Endometrium (tissue), 2 donors: ENCODE data around the gene HS3ST3A1.
"Not testable (repeated sequence)": the region's sequence is repeated elsewhere in the genome, so short reads cannot be mapped to it uniquely, and the experiment has no call there.

ENCODE experiments used
- FAIRE-seq: peaks from 2 replicates; lab custom pipeline; 2012; peaks lifted over from hg19 to GRCh38; lab: Jason Lieb, UNC
- donor health status: control.
- donor health status: control.

The HS3ST3A1 gene

GRCh38 chr17:13538841-13539411, 62.8 kb downstream of the HS3ST3A1 start:
- no peak for FAIRE-seq

DNA sequence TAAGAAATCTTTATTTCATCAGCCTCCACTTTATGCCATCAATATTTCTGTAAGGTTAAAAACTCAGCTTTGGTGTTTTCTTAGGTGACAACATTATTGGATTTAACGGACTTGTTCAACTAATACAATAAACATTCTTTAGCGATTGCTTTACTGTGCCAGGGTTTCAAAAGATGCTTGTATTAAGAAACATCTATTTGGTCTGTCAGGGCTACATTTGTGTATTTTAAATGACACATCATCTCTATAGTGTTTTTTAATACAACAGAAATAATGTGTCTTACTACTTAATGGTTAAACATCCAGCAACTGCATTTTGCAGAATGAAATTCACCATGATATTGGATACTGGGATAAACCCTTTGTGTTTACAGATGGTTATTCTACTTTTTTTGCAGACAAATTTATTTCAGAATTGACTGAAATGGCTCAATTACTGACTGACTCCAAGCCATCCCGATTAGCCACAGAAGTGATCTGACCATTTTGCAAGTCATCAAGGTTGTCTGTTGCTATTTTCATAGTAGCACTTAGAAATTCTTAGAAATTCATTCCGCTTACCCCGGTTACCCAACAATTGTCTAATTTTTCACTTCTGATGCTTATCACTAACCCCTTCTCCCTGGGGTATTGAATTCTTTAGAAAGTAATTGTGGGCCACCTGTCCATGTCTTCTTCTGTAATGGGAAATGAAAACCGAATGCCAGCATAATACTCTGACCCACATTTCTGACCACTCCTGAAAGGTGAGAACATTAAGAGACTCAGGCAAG, 63.7 kb downstream of the HS3ST3A1 start:
- FAIRE-seq, result no peak

DNA sequence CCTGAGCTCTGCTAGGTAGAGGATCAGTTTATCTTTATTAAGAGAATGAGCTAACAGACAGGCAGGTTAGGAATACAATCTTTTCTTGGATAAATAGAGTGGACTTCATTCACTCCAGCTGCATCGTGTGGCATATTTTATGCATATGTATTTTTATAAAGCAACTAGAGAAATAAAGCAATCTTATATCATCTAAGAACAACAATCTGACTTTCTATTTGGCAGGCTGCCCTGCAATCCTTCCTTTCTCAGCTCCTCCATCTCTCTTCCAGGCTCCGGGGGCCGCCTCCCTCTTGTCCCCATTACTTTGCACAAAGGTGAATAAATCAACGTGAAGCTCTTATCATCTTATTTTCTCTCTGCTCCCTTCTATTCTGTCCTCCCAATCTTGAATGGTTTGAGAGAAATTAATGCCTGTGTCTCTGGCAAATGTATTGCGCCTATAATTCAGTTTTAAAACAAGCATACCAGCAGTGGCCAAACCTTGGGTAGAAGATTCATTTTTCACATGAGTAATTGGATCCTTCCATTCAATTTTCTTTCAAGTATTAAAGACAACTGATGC, 64.5 kb downstream of the HS3ST3A1 start:
- FAIRE-seq, result no peak

DNA sequence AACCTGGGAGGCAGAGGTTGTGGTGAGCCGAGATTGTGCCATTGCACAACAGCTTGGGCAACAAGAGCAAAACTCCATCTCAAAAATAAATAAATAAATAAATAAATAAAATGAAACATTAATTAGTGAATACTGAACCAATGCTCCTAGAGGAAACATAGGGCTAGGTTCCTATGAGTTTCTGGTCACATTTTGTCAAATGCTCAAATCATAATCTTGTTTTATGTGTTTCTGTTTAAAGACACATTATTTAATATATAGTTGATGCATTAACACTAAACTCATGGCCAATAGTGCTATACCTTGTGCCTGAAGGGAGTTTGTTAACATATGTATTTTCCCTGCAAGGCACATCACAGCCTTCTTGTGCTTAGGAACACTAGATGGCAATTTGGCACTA, 66.8 kb downstream of the HS3ST3A1 start:
- FAIRE-seq, result no peak

- no peak for FAIRE-seq
These were observed 70.0 kb downstream of the HS3ST3A1 start for GRCh38 chr17:13531721-13532120.

DNA sequence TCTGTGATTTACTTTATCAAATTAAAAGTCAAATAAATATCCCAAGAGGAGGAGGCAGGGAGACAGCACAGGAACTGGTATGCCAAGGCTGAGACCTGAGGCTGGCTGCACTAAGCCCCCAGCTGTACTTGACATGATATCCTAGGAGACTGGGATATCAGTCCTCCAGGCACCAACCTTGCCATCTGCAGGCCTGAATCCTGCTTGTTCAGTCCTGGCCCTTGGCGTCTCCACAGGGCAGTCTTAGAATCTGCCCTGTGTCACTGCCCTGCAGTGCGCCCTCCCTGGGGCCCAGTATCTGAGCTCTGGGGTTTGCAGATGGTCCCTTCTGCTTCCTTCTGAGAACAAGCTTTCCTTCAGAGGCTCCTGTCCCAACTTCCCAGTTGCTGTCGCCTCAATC, 75.9 kb downstream of the HS3ST3A1 start:
- FAIRE-seq, result no peak

GRCh38 chr17:13523164-13523563, 78.6 kb downstream of the HS3ST3A1 start:
- FAIRE-seq, result no peak

GRCh38 chr17:13522749-13523148, 79.0 kb downstream of the HS3ST3A1 start:
- FAIRE-seq, result no peak

GRCh38 chr17:13521784-13522183, 79.9 kb downstream of the HS3ST3A1 start:
- FAIRE-seq, result no peak

GRCh38 chr17:13520899-13521572, 80.7 kb downstream of the HS3ST3A1 start:
- FAIRE-seq, result no peak

DNA sequence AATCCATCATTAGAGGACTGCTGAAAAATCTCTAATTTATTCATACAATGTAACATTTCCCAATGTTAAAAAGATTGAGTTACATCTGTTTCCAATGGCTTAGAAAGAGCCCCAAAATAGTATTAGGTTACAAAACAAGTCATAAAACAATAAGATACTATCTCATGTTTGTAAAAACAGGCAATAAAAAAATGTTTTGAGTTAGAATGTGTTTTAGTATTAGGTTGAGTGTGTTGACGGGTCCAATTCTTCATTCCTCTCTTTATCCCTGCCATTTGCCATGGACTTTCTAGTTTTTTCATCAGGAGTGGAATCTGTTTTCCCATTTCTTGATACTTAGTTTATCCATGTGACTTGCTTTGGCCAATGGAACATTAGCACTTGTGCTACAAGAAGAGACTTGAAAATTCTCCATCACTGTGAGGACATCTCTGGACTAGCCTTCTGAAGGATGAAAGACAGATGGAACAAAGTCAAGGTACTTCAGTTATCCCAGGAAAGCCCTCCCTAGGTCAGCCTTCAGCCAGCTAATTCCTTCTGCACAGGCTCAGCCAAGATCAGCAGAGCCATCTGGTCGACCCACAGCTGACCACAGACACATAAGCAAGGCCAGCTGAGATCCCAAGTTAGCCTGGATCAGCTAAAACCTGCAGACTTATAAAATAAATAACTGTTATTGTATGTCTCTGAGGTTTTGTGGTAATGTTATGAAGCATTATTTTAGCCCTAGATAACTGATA, 83.3 kb downstream of the HS3ST3A1 start:
- peak; percentile 99 for FAIRE-seq

DNA sequence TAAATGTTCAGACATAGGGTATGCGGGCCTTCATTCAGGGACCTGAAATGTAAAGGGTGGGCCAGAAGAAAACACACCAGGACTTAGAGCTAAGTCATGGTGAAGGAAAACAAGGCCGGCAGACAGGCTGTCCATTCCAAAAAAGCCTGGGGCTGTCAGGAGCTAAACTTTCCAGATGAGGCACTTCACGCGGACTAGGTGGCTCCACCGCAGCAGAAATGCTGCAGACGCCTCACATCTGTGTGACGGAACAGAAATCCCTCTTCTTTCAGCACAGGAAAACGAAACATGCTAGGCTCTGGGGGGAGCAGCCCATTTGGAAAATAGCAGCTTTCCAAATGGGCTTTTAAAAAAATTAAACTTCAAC, 88.7 kb downstream of the HS3ST3A1 start:
- no peak for FAIRE-seq

DNA sequence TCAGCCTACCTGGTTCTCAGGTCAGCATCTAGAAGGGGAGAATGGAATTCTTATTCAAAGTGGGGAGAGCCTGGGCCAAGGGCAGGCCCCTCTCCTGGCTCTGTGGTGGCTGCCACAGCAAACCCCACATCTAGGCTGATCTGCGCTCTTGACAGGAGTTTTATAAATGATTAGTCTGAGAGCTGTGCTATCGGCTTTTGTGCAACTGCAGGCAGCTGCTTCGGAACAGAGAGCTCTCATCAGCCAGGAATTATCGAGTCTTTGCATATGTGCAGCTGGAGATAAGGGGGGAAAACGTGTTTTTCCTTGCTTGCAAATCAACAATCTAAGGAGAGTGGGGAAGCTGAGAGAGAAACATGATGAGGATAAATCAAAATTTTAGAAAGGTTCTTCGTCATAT, 91.7 kb downstream of the HS3ST3A1 start:
- no peak for FAIRE-seq

DNA sequence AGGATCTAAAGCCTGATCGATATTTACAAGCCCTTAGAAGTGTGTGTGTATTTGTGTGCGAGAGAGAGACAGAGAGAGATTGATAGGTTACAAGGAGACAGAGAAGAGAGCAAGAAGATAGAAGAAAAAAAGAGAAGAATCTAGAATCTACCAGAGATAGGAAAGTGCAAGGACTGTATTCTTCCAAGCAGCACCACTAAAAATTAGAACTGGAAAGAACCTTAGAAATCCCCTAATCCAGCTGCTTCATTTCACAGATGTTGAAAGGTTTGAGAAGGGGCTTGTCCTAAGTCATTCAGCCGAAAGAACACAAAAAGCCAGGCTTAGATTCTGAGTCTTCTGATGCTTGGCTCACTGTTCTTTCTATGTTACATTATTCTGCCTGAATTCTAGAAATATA, 92.2 kb downstream of the HS3ST3A1 start:
- no peak for FAIRE-seq

- FAIRE-seq, result no peak
These were observed 92.8 kb downstream of the HS3ST3A1 start for GRCh38 chr17:13508896-13509295.

GRCh38 chr17:13503526-13503925, 98.2 kb downstream of the HS3ST3A1 start:
- FAIRE-seq, result no peak

- FAIRE-seq, result no peak
These were observed 99.5 kb downstream of the HS3ST3A1 start for GRCh38 chr17:13502263-13502662.

- FAIRE-seq, result no peak
These were observed 100.8 kb downstream of the HS3ST3A1 start for GRCh38 chr17:13500947-13501346.

GRCh38 chr17:13498184-13498583, 103.5 kb downstream of the HS3ST3A1 start:
- no peak for FAIRE-seq

GRCh38 chr17:13496553-13497056, 105.1 kb downstream of the HS3ST3A1 start:
- FAIRE-seq, result not testable (repeated sequence)

DNA sequence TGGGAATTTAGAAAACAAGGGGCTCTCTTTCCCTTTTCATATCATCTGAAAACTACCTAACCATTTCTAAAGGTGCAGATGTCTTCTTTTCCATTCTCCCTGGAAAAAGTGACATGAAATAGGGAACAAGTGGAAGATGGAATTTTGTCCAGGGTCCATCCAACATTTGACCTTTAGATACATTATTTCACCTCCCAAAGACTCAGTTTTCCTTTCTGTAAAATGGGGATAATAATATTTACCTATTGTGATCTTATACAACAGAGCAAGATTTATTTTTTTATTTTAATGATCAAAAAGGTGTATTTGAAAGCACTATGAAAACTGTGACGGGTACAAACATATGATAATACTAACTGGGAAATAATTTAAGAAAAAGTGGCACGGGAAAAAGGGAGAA, 106.3 kb downstream of the HS3ST3A1 start:
- FAIRE-seq, result no peak

DNA sequence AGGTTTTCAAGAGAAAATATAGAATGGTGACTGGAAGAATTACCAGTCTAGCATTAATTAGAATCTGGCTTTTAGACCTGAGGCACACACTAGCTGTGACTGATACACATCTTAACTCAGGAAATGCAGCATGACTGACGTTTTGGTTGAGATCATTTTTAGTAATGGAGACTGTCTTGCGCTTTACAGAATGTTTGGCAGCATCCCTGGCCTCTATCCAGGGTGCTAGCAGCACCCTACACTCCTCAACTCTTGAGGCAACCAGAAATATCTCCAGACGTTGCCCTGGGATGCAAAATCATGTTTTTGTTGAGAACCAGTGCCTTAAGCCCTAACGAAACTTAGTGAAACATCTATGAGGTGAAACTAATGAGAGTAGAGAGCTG, 109.0 kb downstream of the HS3ST3A1 start:
- no peak for FAIRE-seq
